ENCODE data around the gene CTSZ. TPM values are rescaled to one million over a fixed set of nuclear protein-coding genes. Genes with fewer than 3 reads are reported as not detected.
"Not testable (repeated sequence)": the region's sequence is repeated elsewhere in the genome, so short reads cannot be mapped to it uniquely, and the experiment has no call there.

Gene CTSZ
- total and polyA plus RNA-seq, 2 of the 4 experiments (the other 2 are of a cell fraction) = 46.1 to 88.5 TPM

GRCh38 chr20:58950603-58951002 lies 56.5 kb downstream of the CTSZ start:
- Histone ChIP-seq H3K4me1 (ENCODE audit: control insufficient read depth, insufficient read depth, low read length) (no peaks in the 10 kb centered on the region), H2AK9ac (replicated peaks; ENCODE audit: low read depth, low read length, poor library complexity) (no peak overlapping the region), H3K9me1 (ENCODE audit: insufficient read depth, low read length) (no peaks in the 10 kb centered on the region), H2AK5ac (ENCODE audit: low read depth, low read length) (no peak overlapping the region), H3K4me2 (ENCODE audit: low read depth, low read length) (no peak overlapping the region), H2BK20ac (ENCODE audit: low read depth, low read length) (no peak overlapping the region), H3K4me3 (ENCODE audit: insufficient read depth, low read depth, low read length) (no peak overlapping the region), H4K91ac (ENCODE audit: insufficient read depth, low read depth, low read length) (no peak overlapping the region), H3K56ac (ENCODE audit: extremely low read depth, insufficient read depth, low read length) (no peak overlapping the region), H3K27ac (ENCODE audit: insufficient read depth, low read length) (no peak overlapping the region), H3K18ac (ENCODE audit: low read depth, low read length) (no peak overlapping the region), H3K9ac (ENCODE audit: low read depth, low read length) (no peak overlapping the region), H3K79me1 (ENCODE audit: low read depth in 1 of 2, low read length in 2 of 2) (no peaks in the 10 kb centered on the region), H2BK5ac (ENCODE audit: low read depth, low read length, poor library complexity, severe bottlenecking) (no peak overlapping the region), H3K14ac (replicated peaks; ENCODE audit: low read depth, low read length) (no peak overlapping the region), H3K9me3 (ENCODE audit: control insufficient read depth, insufficient read depth, low read length) (no peaks in the 10 kb centered on the region), H3K27me3 (ENCODE audit: control insufficient read depth, insufficient read depth, low read length) (peaks cover 9% of the 10 kb centered on the region), H4K5ac (ENCODE audit: low read depth, low read length) (no peak overlapping the region), H2BK15ac (ENCODE audit: low read depth, low read length) (no peak overlapping the region), H2AFZ (replicated peaks; ENCODE audit: low read length, poor library complexity) (no peak overlapping the region), H4K8ac (ENCODE audit: low read depth in 2 of 2, low read length in 2 of 2) (no peak overlapping the region), H4K20me1 (ENCODE audit: insufficient read depth, low read length) (no peaks in the 10 kb centered on the region), H3K36me3 (ENCODE audit: control insufficient read depth, insufficient read depth, low read length) (no peaks in the 10 kb centered on the region), H3K23ac (ENCODE audit: low read depth, low read length) (no peak overlapping the region), H2BK120ac (ENCODE audit: low read depth, low read length) (no peak overlapping the region), H3K4ac (ENCODE audit: low read depth, low read length) (no peak overlapping the region)
- in situ Hi-C loops (cut with MboI; ENCODE audit: low sequenced_read_pairs) (no loop called here), intact Hi-C loops (cut with micrococcal nuclease) (no loop called here), dilution Hi-C loops (cut with HindIII; ENCODE audit: low sequenced_read_pairs, unreplicated experiment) (no loop called here)
- ChIA-PET POLR2A (ENCODE audit: unreplicated experiment) (no interaction called here), CTCF (no interaction called here)
- ATAC-seq (ENCODE audit: low read depth) = no peak
- no TSS peak for BruUV-seq (replicated peaks)
- no peak for DNase-seq
- WGBS, 2 experiments (ENCODE audit: extremely low coverage in 2 of 2, insufficient read length in 1 of 2) = no CpG with 5 or more reads among the region's 5 CpGs
- TF ChIP-seq MAFK (IDR thresholded peaks at IDR 0.05; ENCODE audit: low read depth, low read length) (peak; percentile 76), CTCF (conservative IDR thresholded peaks at IDR 0.05; ENCODE audit: low read depth, low read length) (no peak)

- in situ Hi-C loops (cut with MboI; ENCODE audit: low sequenced_read_pairs); H3K27ac ChIP-seq (ENCODE audit: insufficient read depth, low read length); dilution Hi-C loops (cut with HindIII; ENCODE audit: low sequenced_read_pairs, unreplicated experiment); H3K4me3 ChIP-seq (ENCODE audit: insufficient read depth, low read depth, low read length); H3K9ac ChIP-seq (ENCODE audit: low read depth, low read length); CTCF ChIA-PET; H2AK9ac ChIP-seq (replicated peaks; ENCODE audit: low read depth, low read length, poor library complexity); H3K36me3 ChIP-seq (ENCODE audit: control insufficient read depth, insufficient read depth, low read length); H3K23ac ChIP-seq (ENCODE audit: low read depth, low read length); H4K20me1 ChIP-seq (ENCODE audit: insufficient read depth, low read length); POLR2A ChIA-PET (ENCODE audit: unreplicated experiment); H2AFZ ChIP-seq (replicated peaks; ENCODE audit: low read length, poor library complexity); H3K14ac ChIP-seq (replicated peaks; ENCODE audit: low read depth, low read length); H3K4me2 ChIP-seq (ENCODE audit: low read depth, low read length); H3K56ac ChIP-seq (ENCODE audit: extremely low read depth, insufficient read depth, low read length); H3K4me1 ChIP-seq (ENCODE audit: control insufficient read depth, insufficient read depth, low read length); H3K79me1 ChIP-seq (ENCODE audit: low read depth in 1 of 2, low read length in 2 of 2); H3K18ac ChIP-seq (ENCODE audit: low read depth, low read length); H3K9me3 ChIP-seq (ENCODE audit: control insufficient read depth, insufficient read depth, low read length); H4K8ac ChIP-seq (ENCODE audit: low read depth in 2 of 2, low read length in 2 of 2); DNase-seq; H3K9me1 ChIP-seq (ENCODE audit: insufficient read depth, low read length); H2BK120ac ChIP-seq (ENCODE audit: low read depth, low read length); H2BK5ac ChIP-seq (ENCODE audit: low read depth, low read length, poor library complexity, severe bottlenecking); ATAC-seq (ENCODE audit: low read depth); H2AK5ac ChIP-seq (ENCODE audit: low read depth, low read length); H4K5ac ChIP-seq (ENCODE audit: low read depth, low read length); H2BK15ac ChIP-seq (ENCODE audit: low read depth, low read length); BruUV-seq (replicated peaks); H3K4ac ChIP-seq (ENCODE audit: low read depth, low read length); H2BK20ac ChIP-seq (ENCODE audit: low read depth, low read length); intact Hi-C loops (cut with micrococcal nuclease); H4K91ac ChIP-seq (ENCODE audit: insufficient read depth, low read depth, low read length): not testable (repeated sequence)
- H3K27me3 ChIP-seq (ENCODE audit: control insufficient read depth, insufficient read depth, low read length) = peaks cover 13% of the 10 kb centered on the region
- no CpG with 5 or more reads among the region's 7 CpGs for WGBS, 2 experiments (ENCODE audit: extremely low coverage in 2 of 2, insufficient read length in 1 of 2)
Observed at GRCh38 chr20:58947797-58948388, 59.2 kb downstream of the CTSZ start.

All from IMR-90 (cell line).